TTC549 (cell line): ENCODE data around the gene PRKX.
"Not testable (repeated sequence)": the region's sequence is repeated elsewhere in the genome, so short reads cannot be mapped to it uniquely, and the experiment has no call there.

Experiments
- FAIRE-seq: peaks from 2 replicates; lab custom pipeline; 2012; peaks lifted over from hg19 to GRCh38; lab: Jason Lieb, UNC

PRKX gene

GRCh38 chrX:3653111-3653510, 60.3 kb downstream of the PRKX start:
- no peak for FAIRE-seq

GRCh38 chrX:3651277-3651676, 62.2 kb downstream of the PRKX start:
- peak; percentile 90 for FAIRE-seq

- FAIRE-seq = no peak
Measured at GRCh38 chrX:3648084-3648483, 65.4 kb downstream of the PRKX start.

- FAIRE-seq = not testable (repeated sequence)
Measured at GRCh38 chrX:3639858-3640631, 73.4 kb downstream of the PRKX start.

- FAIRE-seq = no peak
Measured at GRCh38 chrX:3639236-3639635, 74.2 kb downstream of the PRKX start.

GRCh38 chrX:3638280-3638873, 75.1 kb downstream of the PRKX start:
- peak; percentile 91 for FAIRE-seq

GRCh38 chrX:3636803-3637202, 76.6 kb downstream of the PRKX start:
- no peak for FAIRE-seq

- FAIRE-seq = no peak
Measured at GRCh38 chrX:3631196-3631595, 82.3 kb downstream of the PRKX start.

GRCh38 chrX:3627594-3627993, 85.9 kb downstream of the PRKX start:
- no peak for FAIRE-seq

GRCh38 chrX:3621414-3621813, 92.0 kb downstream of the PRKX start:
- no peak for FAIRE-seq

- not testable (repeated sequence) for FAIRE-seq
Measured at GRCh38 chrX:3611744-3612143, 101.7 kb downstream of the PRKX start.

GRCh38 chrX:3609810-3610209, 103.6 kb downstream of the PRKX start:
- FAIRE-seq = no peak

GRCh38 chrX:3603026-3603661, 110.3 kb downstream of the PRKX start:
- no peak for FAIRE-seq

- FAIRE-seq = no peak
Measured at GRCh38 chrX:3599802-3600430, 113.5 kb downstream of the PRKX start.

- FAIRE-seq = no peak
Measured at GRCh38 chrX:3598709-3599108, 114.7 kb downstream of the PRKX start.

- no peak for FAIRE-seq
Measured at GRCh38 chrX:3598046-3598605, 115.3 kb downstream of the PRKX start.

- no peak for FAIRE-seq
Measured at GRCh38 chrX:3592184-3592583, 121.3 kb downstream of the PRKX start.

GRCh38 chrX:3589474-3589873, 124.0 kb downstream of the PRKX start:
- no peak for FAIRE-seq

GRCh38 chrX:3585719-3586118, 127.7 kb downstream of the PRKX start:
- no peak for FAIRE-seq

GRCh38 chrX:3584415-3584996, 128.9 kb downstream of the PRKX start:
- FAIRE-seq = no peak

GRCh38 chrX:3582451-3582850, 131.0 kb downstream of the PRKX start:
- no peak for FAIRE-seq

- FAIRE-seq = no peak
Measured at GRCh38 chrX:3581609-3582108, 131.8 kb downstream of the PRKX start.
